HG03378 (cell line): ENCODE data around the gene PPP1CB.

Source experiments
- ATAC-seq: cut with Tn5 transposase; IDR thresholded peaks from one replicate; pipeline ENCODE4 v1.9.1; 2021; ENCODE audit warnings: mild to moderate bottlenecking, moderate library complexity; ENCODE audit not compliant: unreplicated experiment

Gene PPP1CB

DNA sequence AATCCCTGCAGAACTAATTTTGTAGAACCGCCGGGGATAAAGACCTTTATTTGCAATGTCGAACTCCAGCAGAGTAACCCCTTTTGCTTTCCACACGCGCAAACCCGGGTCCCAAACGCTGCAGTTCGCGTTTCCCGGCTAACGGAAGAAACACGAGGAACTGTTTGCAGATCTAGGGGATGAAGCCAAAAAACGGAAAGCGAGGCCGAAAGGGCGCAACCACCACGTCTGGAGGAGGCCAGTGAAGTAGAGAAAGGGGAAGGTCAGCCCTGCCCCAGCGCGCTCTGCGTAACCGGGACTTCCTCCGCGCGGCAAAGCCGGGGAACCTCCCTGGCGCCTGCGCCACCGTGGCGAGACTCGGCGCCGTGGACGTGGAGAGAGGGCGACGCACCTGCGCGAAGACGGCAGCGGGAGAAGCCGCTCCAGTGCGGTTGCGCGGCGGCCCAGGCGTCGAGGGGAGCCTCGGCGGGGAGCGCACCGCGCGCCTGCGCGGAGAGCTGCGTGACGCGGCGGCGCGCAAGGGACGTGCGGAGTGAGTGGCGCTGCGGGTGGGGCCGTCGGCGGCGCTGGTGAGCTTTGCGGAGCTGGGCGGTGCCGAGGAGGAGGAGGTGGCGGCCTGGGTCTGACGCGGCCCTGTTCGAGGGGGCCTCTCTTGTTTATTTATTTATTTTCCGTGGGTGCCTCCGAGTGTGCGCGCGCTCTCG is at the start of gene PPP1CB:
Gene PPP1CB, plus strand, starts transcription at position 579 of the 704 bp plus-strand sequence. CDS start 295 bp downstream, outside the sequence.
- ATAC-seq, result peak; percentile 65

DNA sequence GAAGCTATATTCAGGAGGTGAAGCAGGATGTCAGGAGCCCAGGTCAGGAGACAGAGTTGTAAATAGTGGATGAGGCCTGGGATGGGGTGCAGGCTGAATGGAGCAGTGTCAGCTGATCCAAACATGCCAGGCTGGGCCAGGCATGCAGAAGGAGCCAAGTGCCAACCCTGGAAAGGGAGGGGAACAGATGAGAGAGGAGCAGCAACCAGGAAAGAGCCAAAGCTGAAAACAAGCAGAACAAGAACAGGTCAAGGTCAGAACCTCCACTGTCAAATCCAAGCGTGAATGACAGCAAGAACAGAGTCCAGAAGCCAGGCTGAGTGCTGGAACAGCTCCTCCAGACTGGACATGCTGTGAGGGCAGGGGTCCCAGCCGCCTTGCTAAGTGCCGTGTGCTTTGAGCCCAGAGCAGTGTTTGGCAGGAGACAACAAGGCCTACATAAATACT is 49.2 kb upstream of the PPP1CB start:
- no peak for ATAC-seq

DNA sequence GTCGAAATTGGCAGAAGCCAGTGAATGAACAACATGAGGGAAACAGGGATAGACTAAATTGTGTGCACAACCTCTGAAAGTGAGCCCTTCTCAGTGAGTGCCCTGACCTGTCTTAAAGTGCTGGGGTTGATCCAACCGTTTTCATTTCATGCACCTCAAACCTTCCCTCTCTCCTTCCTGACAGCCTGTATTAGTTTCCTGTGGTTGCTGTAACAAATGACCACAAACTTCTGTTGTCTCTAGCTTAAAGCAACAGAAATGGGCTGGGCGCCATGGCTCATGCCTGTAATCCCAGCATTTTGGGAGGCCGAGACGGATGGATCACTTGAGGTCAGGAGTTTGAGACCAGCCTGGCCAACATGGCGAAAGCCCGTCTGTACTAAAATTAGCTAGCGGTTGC is 48.8 kb upstream of the PPP1CB start:
- ATAC-seq, result no peak

DNA sequence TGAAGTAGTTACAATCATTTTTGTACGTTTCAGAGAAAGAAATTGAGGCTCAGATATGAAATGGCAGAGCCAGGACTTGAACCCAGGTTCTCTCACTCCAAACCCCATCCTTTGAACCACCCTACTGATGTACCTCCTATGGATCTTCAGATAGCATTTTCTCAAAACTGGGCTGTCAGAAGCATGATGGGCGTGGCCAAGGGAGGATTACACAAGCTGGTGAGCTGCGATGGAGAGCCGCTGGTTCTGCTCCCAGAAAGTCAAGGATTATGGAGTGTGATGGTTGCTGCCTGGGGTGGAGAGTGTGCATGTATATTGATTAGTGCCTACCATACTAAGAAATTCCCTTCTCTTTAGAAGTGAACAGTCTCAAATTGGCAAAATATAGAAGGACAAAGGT is 47.0 kb upstream of the PPP1CB start:
- ATAC-seq, result no peak

DNA sequence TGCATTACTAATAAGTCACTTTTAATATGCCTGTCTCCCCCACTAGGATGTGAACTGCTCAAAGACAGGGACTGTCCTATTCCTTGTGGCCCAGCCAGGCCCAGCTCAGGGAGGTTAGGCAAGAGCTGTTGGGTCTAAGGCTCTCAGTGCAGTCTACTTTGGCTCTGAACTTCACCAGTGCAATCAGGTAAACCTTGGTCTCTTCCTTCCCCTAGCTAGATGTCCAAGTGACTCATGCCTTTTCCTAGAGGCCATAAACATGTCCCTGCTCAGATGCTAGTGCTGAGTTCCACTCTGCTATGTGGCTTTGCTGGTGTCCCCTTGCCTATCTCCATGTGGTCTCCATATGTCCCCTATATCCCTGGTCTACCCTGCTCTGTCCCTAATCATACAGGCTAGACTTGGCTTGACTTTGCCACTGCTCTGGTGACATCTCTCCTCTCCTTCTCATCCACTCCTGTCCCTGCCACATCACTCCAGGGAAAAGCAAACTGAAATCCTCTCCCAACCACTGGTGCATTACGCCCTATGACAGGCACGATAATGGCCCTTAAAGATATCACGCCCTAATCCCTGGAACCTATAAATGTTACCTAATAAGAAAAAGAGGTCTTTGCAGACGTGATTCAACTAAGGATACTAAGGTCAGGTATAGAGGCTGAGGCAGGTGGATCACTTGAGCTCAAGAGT is 45.7 kb upstream of the PPP1CB start:
- ATAC-seq, result no peak

DNA sequence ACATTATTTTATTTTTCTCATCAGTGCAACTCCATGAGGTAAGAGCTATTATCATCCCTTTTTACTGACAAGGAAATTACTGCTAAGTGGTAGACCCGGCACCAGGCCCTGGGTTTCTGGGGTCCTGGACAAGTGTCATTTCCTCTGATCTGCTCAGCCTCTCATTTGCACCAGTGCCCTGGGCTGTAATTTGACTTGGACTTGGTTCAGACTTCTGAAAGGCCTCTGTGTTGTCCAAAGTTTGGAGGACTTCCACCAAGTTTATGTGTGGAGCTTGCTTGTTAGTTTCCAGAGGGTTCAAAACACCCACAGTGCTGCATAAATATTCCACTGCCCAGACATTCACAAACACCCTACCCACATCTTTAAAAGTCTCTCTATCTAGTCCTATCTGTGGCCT is 44.0 kb upstream of the PPP1CB start:
- no peak for ATAC-seq

DNA sequence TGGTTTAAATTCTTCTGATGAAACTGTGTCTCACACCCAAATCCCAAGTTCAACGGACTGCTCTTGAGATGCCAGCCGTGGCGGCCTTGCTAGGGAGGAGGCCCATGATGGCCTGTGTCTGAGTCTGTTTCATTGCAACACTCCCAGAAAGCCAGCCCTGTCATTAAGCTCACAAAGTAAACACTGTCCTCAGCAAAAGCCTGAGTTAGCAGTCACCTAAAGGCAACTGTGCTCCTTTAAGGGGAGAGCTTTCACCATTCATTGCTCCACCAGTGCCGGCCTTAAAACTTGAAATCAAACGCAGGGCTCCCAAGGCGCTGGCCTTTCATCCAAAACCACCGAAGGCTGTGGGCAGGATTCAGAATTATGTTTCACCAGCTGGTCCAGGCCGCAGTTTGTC is 42.5 kb upstream of the PPP1CB start:
- ATAC-seq, result no peak

DNA sequence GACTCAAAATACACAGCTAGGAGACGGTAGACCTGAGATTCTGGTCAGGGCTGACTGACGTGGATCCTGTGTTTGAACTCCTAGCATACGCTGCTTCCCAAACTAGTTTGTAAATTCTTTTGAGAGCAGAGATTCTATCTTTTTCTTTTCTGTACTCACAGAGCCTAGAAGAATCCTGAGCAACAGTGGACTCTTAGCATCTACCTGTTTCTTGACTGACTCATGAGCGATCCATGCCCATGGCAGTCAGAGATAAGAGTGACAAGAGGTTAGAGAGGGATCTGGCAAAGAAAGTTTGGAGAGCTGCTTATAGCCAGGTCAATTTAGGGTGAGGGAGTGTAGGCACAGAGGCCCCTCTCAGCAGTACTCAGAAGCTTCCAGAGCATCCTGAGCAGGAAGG is 41.1 kb upstream of the PPP1CB start:
- ATAC-seq, result no peak

DNA sequence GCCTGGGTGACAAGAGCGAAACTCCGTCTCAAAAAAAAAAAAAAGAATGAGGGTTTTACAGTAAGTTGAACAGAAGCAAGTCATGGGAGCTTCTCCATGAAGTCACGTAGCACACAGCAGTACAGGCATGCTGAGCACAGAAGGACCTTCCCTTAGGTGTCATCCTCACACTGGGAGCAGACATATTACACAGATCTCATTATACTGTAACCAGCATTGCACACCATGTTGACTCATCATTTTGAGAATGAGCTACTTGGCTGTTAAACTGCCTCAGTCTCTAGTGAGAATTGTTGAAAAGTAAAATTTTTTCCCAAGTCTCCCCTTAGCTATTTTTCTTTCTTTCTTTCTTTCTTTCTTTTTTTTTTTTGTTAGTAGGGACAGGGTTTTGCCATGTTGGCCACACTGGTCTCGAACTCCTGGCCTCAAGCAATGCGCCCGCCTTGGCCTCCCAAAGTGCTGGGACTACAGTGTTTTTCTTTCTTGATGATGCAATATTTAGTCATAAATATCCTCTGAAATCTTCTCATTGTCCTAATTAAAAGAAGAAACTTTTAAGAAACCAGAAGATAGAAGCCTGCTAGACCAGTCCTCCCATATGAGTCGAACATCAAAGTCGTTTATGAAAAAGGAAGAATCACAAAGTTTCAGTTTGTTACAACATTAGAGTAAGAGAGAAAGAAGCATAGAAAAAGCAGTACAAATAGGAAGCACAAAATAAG is 37.9 kb upstream of the PPP1CB start:
- no peak for ATAC-seq

DNA sequence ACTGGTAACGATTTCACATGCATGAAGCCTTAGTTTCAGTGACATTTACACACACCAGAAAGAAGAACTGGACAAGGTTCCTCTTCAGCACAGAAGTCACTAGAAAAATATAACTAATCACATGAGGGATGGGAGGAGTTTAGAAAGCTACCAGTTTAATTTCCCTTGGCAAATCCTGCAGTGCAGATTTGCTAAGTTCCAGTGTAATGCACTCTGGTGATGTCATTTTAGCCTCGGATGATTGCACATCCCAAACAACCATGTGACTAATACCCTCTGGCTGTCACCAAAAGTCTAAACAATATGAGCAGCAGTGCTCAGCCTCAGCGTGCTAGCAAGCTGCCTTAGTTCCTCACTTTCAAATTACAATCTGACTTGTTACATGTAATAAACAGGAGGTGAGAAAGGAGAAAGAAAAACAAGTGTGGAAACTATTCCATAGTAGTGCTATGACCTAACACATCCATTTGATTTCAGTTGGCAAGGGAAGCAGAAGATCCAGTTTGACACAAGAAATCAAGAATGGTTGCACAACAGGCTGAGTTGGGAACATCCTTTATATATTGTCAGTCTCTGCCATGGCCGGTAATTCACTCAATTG is 35.3 kb upstream of the PPP1CB start:
- ATAC-seq, result no peak

DNA sequence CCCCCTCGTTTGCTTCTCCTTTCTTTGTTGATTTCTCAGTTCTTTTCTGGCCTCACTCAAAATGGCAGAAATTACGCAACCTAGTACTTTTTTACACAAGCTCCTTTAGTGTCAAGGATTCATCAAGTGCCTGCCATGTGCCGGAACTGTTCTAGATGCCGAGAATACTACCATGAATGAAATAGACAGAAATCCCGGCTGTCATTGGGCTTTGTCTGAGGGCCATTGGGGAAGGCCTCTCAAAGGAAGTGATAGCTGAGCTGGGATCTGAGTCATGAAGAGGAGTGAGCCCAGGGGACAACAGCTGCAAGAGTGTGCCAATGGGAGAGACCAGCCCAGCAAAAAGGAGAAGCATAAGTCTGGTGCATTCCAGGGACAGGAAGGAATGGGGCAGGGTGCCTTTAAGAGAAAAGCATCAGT is 34.3 kb upstream of the PPP1CB start:
- ATAC-seq, result no peak

DNA sequence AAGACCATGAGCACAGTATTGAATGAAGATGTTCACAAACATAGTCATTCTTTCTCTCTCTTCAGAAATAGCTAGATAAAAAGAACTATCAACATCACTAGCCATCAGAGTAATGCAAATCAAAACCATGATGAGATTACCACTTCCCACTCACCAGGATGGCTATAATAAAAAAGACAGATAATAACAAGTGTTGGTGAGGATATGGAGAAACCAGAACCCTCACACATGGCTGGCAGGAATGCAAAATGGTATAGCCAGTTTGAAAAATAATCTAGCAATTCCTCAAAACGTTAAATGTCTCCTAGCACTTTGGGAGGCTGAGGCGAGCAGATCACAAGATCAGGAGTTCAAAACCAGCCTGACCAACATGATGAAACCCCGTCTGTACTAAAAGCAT is 31.3 kb upstream of the PPP1CB start:
- no peak for ATAC-seq

DNA sequence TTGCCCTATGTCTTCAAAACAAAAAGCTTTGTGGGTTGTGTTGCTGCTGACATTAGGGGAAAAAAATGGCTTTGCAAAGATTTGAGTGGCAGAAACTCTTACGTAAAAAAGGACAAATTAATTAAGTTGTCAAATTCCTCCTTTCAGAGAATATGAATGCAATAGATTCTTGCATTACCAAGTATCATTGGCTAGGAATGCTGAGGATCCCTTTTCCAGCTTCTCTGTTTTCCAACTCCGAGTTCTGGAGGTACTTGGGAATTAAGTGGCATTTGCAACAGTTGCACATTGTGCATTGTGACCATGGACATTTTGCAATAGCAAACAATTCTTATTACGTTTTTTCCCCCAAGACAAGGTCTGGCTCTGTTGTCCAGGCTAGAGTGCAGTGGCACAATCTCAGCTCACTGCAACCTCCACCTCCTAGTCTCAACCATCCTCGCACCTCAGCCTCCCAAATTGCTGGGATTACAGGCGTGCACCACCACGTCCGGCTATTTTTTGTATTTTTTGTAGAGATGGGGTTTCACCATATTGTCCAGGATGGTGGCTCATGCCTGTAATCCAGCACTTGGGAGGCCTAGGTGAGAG is 29.9 kb upstream of the PPP1CB start:
- no peak for ATAC-seq

DNA sequence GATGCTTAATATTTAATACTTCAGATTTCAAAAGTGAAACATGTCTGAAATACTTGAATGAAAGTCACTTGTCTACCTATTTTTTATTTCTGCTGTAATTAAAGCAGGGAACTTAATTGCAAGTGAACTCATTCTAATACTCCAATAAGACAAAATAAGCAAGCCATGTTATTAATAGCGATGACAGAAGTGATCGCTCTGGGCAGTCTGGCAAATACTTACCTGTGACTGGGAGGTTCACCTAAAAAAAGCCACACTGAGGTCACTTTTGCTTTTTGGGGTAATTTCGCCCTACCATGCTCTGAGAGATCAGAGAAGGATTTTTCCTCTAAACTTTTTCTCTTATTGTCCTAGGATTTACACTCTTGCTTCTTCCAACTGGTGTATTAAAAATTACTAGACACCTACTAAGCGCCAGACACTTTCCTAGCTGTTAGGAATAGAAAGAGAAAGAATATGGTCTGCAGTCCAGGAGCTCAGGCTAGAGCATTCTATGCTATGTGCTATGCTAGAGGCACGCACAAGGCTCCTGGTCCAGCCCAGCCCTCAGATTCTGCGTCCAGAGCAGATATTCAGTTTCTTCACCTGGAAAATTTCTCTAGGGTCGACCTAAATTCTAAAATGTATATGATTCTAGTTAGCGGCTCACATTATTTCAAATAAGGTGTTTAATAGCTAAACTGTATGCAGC is 26.5 kb upstream of the PPP1CB start:
- no peak for ATAC-seq

DNA sequence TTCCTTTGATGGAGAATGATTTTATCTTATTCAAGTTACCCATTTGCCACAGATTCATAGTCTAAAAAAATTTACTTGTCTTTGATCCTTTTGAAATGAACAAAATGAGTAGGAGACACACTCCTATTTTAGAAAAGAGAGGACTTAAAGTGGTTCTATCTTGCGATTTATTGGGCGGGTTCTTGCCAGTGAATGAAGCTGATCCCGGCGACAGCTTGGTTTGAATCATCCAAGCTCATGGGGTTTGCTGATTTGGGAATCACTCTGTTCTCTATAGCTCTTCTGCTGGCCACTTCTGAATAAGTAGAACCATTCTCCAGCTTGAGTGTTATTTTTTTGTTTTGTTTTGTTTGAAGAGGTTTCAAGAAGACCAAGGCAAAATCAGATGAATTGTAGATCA is 25.5 kb upstream of the PPP1CB start:
- ATAC-seq, result no peak

DNA sequence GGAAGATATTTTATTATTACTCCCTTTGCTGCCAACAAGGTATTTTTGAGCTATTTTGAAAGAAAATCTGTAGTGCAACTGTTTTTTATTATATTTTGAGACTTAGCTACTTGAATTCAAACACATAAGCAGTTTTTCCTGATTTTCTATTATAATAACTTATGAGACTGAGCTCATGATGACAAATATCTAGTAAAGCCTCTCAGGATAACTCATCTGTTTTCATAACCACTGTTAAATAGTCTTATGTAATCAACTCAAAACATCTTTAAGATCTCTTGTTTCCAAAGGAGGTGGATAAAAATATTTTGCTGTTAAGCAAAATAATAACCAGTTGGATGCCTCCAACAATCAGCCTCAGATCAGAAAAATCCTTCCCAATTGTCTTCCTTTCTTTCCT is 21.9 kb upstream of the PPP1CB start:
- no peak for ATAC-seq

DNA sequence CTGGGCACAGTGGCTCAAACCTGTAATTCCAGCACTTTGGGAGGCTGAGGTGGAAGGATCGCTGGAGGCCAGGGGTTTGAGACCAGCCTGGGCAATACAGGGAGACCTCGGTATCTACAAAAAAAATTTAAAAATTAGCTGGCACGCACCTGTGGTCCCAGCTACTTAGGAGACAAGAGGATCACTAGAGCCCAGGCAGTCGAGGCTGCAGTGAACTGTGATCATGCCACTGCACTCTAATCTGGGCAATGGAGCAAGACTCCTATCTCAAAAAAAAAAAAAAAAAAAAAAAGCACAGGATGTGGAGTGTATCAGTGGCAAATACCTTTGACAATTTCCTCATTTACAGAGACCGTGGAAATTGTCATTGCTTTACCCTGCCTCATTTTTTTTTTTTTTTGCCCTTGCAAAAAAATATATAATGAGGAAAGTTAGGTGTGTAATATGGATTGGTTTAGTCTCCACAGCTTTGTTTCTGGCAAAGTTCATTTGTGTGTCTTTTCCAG is 20.9 kb upstream of the PPP1CB start:
- no peak for ATAC-seq

DNA sequence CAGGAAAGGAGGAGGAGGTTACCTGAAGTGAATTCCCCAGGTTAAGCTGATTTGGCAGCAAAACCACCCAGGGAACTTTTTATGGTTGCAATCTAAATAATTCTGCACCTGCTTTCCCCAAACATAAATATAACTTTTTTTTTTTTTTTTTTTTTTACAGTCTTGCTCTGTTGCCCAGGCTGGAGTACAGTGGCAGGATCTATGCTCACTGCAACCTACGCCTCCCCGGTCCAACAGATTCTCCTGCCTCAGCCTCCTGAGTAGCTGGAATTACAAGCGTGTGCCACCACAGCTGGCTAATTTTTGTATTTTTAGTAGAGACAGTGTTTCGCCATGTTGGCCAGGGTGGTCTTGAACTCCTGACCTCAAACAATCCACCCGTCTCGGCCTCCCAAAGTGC is 16.1 kb upstream of the PPP1CB start:
- no peak for ATAC-seq

DNA sequence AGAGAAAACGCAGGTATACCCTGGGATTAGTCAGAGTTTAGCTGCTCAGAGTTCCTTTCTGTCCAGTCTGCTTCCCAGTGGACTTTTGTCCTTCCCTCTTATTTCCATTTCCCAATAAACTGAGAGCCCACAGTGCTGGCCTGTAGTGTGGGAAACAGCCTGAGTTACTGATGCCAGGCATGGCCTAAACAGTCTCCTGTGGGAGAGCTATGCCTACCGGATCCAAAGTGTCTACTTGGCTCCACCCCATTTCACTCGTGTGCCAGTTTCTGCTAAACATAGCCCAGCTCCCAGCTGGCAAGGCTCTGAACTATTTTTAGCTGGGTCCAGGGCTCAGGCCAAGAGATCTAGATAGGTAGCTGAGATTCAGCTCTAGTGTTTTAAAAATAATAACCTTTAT is 15.6 kb upstream of the PPP1CB start:
- ATAC-seq, result no peak

DNA sequence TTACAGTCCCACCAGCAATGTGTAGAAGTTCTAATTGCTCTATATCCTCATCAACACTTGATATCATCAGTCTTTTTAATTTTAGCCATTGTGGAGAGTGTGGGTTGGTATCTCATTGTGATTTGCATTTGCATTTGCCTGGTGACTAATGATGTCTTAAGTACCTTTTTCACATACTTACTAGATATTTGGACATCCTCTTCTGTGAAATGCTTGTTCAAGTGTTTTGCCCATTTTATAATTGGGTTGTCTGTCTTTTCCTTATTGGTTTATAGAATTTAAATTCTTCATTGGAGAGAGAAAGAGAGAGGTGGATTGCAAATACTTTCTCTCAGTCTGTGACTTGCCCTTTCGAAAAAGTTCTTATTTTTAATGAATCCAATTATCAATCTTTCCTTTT is 14.0 kb upstream of the PPP1CB start:
- ATAC-seq, result no peak
